SK-N-SH treated with all-trans-retinoic acid at 6 μM for 48 hours (cell line): ENCODE measurements around the gene RAMAC.

Experiments
- BACH2 ChIP-seq: fragments of 250-450 bp; sonication (Bioruptor Pico); IDR thresholded peaks from 2 replicates; pipeline ENCODE4 v1.9.0; 2021; ENCODE audit warnings: mild to moderate bottlenecking, borderline replicate concordance
- SNAI2 ChIP-seq: fragments of 250-450 bp; sonication (Bioruptor Pico); IDR thresholded peaks from 2 replicates; pipeline ENCODE4 v1.5.0; 2020; ENCODE audit warnings: mild to moderate bottlenecking, moderate library complexity
- ZFP3 ChIP-seq: fragments of 250-450 bp; sonication (Bioruptor Pico); IDR thresholded peaks from 2 replicates; pipeline ENCODE4 v1.5.0; 2020; ENCODE audit warnings: mild to moderate bottlenecking, moderate library complexity
- ZFP30 ChIP-seq: fragments of 450-650 bp; formaldehyde crosslinking; IDR thresholded peaks from 2 replicates; pipeline ENCODE4 v1.5.0; 2022; ENCODE audit warnings: mild to moderate bottlenecking, moderate library complexity
- ZNF8 ChIP-seq: fragments of 450-650 bp; formaldehyde crosslinking; IDR thresholded peaks from 2 replicates; pipeline ENCODE4 v1.5.0; 2020; ENCODE audit warnings: mild to moderate bottlenecking, moderate library complexity
- TF ChIP-seq, protein P1 (sequence below): fragments of 250-450 bp; sonication (Bioruptor Pico); IDR thresholded peaks from 2 replicates; pipeline ENCODE4 v1.8.0; 2020; ENCODE audit warnings: mild to moderate bottlenecking, moderate library complexity, borderline replicate concordance
- TF ChIP-seq, protein P2 (sequence below): fragments of 250-450 bp; sonication (Bioruptor Pico); IDR thresholded peaks from 2 replicates; pipeline ENCODE4 v1.5.1; 2021; ENCODE audit warnings: mild to moderate bottlenecking, moderate library complexity
- TF ChIP-seq, protein P3 (sequence below): fragments of 250-450 bp; sonication (Bioruptor Pico); IDR thresholded peaks from 2 replicates; pipeline ENCODE4 v1.8.0; 2021; ENCODE audit warnings: low read depth, mild to moderate bottlenecking, moderate library complexity, borderline replicate concordance

DNA sequence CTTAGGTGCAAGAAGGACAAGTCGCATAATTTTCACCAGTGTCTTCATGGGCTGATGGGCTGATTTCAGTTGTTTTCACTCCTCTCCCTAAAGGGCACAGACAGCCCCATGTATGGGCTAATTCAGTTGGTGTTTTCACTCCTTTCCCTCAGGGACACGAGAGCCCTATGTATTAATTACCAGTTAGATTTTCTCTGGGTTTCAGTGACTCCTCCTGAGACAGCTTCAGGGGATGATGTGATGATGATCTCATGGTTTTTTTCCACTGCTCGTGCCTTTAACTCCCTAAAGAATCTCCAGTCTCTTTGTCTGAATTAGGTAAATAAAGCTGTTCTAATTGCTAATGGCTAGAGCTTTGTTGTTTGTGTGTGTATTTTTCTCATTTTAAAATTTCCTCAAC is 9.9 kb downstream of the RAMAC start:
- TF ChIP-seq, protein P1, sequence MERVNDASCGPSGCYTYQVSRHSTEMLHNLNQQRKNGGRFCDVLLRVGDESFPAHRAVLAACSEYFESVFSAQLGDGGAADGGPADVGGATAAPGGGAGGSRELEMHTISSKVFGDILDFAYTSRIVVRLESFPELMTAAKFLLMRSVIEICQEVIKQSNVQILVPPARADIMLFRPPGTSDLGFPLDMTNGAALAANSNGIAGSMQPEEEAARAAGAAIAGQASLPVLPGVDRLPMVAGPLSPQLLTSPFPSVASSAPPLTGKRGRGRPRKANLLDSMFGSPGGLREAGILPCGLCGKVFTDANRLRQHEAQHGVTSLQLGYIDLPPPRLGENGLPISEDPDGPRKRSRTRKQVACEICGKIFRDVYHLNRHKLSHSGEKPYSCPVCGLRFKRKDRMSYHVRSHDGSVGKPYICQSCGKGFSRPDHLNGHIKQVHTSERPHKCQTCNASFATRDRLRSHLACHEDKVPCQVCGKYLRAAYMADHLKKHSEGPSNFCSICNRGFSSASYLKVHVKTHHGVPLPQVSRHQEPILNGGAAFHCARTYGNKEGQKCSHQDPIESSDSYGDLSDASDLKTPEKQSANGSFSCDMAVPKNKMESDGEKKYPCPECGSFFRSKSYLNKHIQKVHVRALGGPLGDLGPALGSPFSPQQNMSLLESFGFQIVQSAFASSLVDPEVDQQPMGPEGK = no peak
- TF ChIP-seq SNAI2 (CRISPR knock-in tag) = no peak
- TF ChIP-seq, protein P2, sequence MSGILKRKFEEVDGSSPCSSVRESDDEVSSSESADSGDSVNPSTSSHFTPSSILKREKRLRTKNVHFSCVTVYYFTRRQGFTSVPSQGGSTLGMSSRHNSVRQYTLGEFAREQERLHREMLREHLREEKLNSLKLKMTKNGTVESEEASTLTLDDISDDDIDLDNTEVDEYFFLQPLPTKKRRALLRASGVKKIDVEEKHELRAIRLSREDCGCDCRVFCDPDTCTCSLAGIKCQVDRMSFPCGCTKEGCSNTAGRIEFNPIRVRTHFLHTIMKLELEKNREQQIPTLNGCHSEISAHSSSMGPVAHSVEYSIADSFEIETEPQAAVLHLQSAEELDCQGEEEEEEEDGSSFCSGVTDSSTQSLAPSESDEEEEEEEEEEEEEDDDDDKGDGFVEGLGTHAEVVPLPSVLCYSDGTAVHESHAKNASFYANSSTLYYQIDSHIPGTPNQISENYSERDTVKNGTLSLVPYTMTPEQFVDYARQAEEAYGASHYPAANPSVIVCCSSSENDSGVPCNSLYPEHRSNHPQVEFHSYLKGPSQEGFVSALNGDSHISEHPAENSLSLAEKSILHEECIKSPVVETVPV (CRISPR knock-in tag) = no peak
- TF ChIP-seq BACH2 (CRISPR knock-in tag) = no peak
- no peak for TF ChIP-seq ZFP30 (CRISPR knock-in tag)
- TF ChIP-seq ZFP3 (CRISPR knock-in tag) = no peak
- TF ChIP-seq ZNF8 (CRISPR knock-in tag) = no peak
- TF ChIP-seq, protein P3, sequence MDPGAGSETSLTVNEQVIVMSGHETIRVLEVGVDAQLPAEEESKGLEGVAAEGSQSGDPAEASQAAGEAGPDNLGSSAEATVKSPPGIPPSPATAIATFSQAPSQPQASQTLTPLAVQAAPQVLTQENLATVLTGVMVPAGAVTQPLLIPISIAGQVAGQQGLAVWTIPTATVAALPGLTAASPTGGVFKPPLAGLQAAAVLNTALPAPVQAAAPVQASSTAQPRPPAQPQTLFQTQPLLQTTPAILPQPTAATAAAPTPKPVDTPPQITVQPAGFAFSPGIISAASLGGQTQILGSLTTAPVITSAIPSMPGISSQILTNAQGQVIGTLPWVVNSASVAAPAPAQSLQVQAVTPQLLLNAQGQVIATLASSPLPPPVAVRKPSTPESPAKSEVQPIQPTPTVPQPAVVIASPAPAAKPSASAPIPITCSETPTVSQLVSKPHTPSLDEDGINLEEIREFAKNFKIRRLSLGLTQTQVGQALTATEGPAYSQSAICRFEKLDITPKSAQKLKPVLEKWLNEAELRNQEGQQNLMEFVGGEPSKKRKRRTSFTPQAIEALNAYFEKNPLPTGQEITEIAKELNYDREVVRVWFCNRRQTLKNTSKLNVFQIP (CRISPR knock-in tag) = no peak
